GM21619 (cell line): Measurements from ENCODE around the gene GIT1.

Experiments
- ATAC-seq: cut with Tn5 transposase; IDR thresholded peaks from one replicate; pipeline ENCODE4 v1.9.1; 2021; ENCODE audit not compliant: unreplicated experiment

The GIT1 gene

GRCh38 chr17:29579866-29580771 is 9.3 kb downstream of the GIT1 start:
- peak; percentile 79 for ATAC-seq

- ATAC-seq = no peak
These were observed 10.6 kb downstream of the GIT1 start for GRCh38 chr17:29578626-29579485.

- ATAC-seq = no peak
These were observed 11.8 kb downstream of the GIT1 start for GRCh38 chr17:29577385-29578211.

- no peak for ATAC-seq
These were observed 12.5 kb downstream of the GIT1 start for GRCh38 chr17:29577001-29577370.

DNA sequence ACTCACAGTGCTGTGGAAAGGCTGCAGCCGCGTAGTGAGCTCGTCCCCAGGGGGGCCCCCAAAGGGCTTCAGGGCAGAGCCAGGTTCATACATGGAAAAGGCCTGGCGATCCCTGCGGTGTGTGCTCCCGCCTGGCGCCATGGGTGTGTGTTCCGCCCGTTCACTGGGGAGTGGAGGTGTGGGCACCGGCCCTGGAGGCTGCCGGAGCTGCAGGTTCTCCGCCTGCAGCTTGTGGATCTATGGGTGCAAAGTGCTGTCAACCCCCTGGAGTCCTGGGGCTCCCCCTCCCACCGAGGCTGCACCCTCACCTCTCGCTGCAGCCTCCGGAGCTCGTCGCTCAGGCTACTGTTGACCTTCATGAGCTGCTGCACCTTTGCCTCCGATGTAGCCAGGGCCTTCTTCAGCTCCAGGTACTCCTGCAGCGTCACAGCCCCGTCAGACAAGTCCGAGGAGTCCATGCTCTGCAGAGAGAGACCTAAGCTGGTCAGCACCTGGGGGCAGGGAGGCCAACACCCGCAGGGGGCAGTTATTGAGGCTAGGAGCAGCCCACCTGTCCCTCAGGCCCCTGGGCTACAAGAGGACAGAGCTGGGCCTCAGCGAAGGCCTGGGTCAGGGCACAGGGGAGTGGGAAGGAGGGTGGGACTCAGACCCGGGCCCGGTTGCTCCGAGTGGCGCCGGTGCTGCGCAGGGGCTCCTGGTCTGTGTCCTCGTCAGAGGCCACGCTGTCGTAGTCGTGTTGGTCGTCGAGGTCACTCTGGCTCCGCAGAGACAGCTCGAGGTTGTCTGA is 13.0 kb downstream of the GIT1 start:
- ATAC-seq = no peak

- ATAC-seq = no peak
These were observed 13.8 kb downstream of the GIT1 start for GRCh38 chr17:29575511-29576213.

- ATAC-seq = no peak
These were observed 14.5 kb downstream of the GIT1 start for GRCh38 chr17:29574732-29575510.

DNA sequence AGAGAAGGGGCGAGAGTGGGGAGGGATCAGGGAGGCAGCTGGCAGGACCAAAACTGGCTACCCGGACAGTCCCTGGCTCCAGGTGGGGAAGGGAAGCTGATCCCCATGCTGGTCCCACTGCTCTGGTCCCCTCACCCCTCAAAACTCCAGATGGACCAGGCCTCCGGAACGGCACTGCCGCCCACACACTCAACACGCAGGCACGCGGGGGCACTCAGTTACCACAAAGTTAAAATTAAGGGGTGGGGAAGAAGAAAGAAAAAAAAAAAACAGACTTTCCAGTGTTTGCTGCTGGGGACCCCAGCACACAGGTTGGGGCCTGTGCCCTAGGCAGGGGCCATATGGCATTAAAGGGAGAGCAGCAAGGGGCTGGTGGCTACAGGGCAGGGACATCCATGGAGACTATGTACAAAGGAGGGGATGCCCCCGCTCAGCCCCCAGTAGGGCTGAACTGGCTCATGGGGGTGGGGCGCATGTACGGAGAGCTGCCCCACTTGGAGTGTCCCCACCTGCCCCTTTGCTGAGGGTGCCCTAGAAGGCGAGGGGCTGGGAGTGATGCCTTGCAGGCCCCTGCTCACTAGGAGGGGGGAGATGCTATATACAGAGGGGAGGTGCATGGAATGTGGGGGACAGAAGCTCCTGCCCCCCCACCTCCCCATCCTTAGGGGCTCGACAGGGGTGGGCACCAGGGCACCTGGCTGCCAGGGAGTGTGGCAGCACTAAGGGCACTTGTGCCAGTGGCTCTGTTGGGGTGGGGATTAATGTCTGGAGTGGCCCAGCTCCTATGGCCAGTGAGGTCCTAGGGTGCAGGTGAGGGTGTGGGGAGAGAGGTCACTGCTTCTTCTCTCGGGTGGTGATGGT is 15.3 kb downstream of the GIT1 start:
- ATAC-seq = no peak

- no peak for ATAC-seq
These were observed 15.9 kb downstream of the GIT1 start for GRCh38 chr17:29573558-29573869.

DNA sequence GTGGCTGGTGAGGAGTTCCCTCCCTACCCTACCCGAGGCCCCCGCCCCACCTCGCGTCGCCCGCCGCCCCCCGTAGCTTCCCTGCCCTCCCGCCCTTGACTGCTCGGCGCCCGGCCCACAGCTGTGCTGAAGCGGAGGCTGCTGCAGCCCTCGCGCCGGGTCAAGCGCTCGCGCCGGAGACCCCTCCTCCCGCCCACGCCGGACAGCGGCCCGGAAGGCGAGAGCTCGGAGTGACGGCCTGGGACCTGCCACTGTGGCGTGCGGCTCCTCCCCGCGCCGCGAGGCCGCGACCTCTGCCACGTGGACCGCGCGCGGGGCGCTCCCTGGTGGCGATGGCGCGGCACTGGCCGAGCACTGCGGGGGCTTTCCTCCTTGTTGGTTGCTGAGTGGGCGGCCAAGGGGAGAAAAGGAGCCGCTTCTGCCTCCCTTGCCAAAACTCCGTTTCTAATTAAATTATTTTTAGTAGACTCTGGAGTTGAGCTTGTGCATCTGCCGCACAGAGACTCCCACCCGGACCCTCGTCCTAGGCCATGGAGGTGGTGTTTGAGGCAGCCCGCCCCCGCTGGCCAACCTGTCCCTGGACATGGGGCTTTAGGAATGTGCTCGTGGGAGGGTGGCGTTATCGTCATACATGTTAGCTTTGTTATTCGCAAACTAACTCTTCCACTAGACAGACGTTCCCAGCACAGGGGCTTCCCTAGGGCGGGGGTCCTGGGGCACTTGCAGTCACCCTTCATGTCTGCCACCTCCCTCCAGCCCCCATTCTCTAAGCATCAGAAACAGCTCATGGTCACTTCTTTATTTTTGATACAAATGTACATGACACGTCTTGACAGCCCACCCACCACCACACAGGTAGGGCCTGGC is 16.5 kb downstream of the GIT1 start:
- no peak for ATAC-seq

GRCh38 chr17:29571883-29572681 is 17.4 kb downstream of the GIT1 start:
- no peak for ATAC-seq

DNA sequence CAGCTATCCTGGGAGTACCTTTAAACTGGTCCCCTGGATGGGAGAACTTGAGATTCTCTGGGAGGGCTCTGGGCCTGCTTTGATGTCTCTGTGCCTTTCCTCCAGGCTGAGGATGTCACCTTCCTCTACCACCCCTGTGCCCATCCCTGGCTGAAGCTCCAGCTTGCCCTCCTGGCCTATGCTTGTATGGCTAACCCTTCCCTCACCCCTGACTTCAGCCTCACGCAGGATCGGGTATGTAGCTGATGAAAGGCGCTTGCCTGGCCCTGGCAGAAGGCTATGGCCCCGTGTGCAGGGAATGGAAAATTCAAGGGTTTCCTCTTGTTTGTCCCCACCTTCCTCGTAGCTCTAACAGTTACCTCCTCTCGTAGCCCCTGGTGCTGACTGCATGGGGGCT is 18.0 kb downstream of the GIT1 start:
- ATAC-seq = no peak

DNA sequence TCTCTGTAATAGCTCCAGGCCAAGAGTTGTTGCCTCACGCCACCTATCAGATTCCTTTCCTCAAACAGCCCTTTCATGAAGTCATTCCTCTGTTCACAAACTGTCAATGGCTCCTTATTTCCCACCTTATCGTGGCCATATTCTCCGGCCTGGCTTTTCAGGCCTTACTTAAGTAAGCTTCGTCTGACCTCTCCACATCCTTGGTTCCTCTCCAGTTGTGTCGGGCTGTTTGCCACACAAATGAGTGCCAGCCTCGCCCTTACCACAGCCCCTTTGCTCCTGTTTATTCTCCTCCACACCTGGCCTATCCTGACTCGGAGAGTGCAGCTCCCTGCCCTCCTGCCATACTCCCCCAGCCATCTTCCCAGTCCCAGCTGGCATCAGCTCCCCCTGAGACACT is 18.9 kb downstream of the GIT1 start:
- ATAC-seq = no peak

DNA sequence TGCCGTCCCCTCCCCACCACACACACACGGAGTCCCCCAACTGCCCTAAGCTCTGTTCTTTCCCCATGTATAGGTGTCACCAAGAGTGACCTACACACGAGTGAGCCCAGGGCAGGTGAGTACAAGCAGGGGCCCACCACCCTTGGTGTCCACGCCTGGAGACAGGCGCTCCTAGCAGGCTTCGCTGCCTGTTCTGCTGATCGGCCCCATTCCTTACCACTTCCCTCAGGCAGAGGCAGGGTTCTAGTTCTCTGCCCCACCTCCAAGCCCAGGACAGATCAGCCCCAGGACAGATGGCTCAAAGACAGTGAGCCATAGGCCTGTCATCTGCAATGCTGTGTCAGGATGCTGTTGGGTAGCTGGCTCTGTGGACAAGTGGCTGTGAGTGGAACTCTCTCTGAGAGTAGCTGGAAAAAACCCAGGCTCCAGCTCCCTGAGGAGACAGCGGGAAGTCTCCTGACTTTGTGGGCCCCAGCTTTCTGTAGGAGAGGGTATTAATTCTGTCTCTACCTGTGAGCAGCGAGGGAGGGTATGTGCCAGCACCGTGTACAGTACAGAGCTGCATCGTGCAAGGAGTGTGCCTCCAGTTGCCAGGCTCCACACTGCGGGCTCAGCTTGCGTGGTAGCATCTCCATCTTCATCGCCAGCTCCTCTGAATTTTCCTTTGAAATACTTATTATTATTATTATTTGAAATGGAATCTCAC is 20.1 kb downstream of the GIT1 start:
- no peak for ATAC-seq

- ATAC-seq = peak; percentile 26
These were observed 20.9 kb downstream of the GIT1 start, which contains the start of gene TP53I13 for GRCh38 chr17:29568331-29569244. Gene TP53I13, plus strand, starts transcription at chr17:29568701. Its CDS starts 58 bp downstream, at chr17:29568759.
